Spleen (tissue), 11 donors: ENCODE measurements around the gene SCN8A. TPM values are rescaled to one million over a fixed set of nuclear protein-coding genes. Genes with fewer than 3 reads are reported as not detected.

Experiments
- DNase-seq: peaks from one replicate; pipeline ENCODE4 v3.0.0-alpha.2; 2020
- H3K27ac ChIP-seq, 8 donors: fragments of 200-600 bp; sonication (generic) in 7 of 8; 1 replicate in 4 of 8; 2 replicates in 4 of 8; pipeline versions ENCODE4 v1.5.0 to v1.8.0; 2016 to 2021; ENCODE audit warnings: inconsistent platforms in 4 of 8, mild to moderate bottlenecking in 4 of 8, moderate library complexity in 1 of 8
- H3K27me3 ChIP-seq, 7 donors: fragments of 200-600 bp; sonication (generic) in 6 of 7; replicated peaks in 1 of 7; 1 replicate in 4 of 7; 2 replicates in 3 of 7; pipeline versions ENCODE4 v1.5.0 to v1.8.0; 2016 to 2021; ENCODE audit warnings: inconsistent platforms in 3 of 7, mild to moderate bottlenecking in 1 of 7
- H3K36me3 ChIP-seq, 6 donors: fragments of 200-600 bp; sonication (generic) in 5 of 6; 1 replicate in 4 of 6; 2 replicates in 2 of 6; pipeline versions ENCODE4 v1.5.0 to v1.8.0; 2016 to 2021; ENCODE audit warnings: inconsistent platforms in 2 of 6
- H3K4me1 ChIP-seq, 6 donors: fragments of 200-600 bp; sonication (generic) in 5 of 6; 1 replicate in 3 of 6; 2 replicates in 3 of 6; pipeline versions ENCODE4 v1.5.0 to v1.8.0; 2016 to 2021; ENCODE audit warnings: inconsistent platforms in 3 of 6
- H3K4me3 ChIP-seq, 8 donors: fragments of 200-600 bp; sonication (generic) in 7 of 8; 1 replicate in 4 of 8; 2 replicates in 4 of 8; pipeline versions ENCODE4 v1.5.0 to v1.8.0; 2016 to 2021; ENCODE audit warnings: inconsistent platforms in 4 of 8, mild to moderate bottlenecking in 4 of 8, moderate library complexity in 2 of 8
- H3K9me3 ChIP-seq, 8 donors: fragments of 200-600 bp; sonication (generic) in 7 of 8; 1 replicate in 4 of 8; 2 replicates in 4 of 8; pipeline versions ENCODE4 v1.5.0 to v1.8.0; 2016 to 2021; ENCODE audit warnings: inconsistent platforms in 4 of 8
- CTCF ChIP-seq, 11 experiments: fragments of 200-600 bp in 7 of 11; fragments of 450-650 bp in 4 of 11; sonication (generic) in 4 of 11; IDR thresholded peaks in 8 of 11; conservative IDR thresholded peaks in 3 of 11; 1 replicate in 7 of 11; 2 replicates in 4 of 11; pipeline versions ENCODE4 v1.4.0 to v1.8.0; 2016 to 2021; ENCODE audit warnings: antibody characterized with exemption in 11 of 11, inconsistent platforms in 4 of 11, mild to moderate bottlenecking in 1 of 11
- POLR2A ChIP-seq, 3 donors: fragments of 450-650 bp; IDR thresholded peaks; one replicate each; pipeline ENCODE4 v1.5.1; 2017; ENCODE audit warnings: antibody characterized with exemption in 3 of 3, mild to moderate bottlenecking in 1 of 3
- POLR2AphosphoS5 ChIP-seq, 3 donors: sonication (generic); formaldehyde crosslinking; IDR thresholded peaks; one replicate each; pipeline ENCODE4 v1.5.1; 2017; ENCODE audit warnings: antibody characterized with exemption in 3 of 3
- WGBS, 5 donors: extraction: QIAGEN DNeasy Blood & Tissue Kit in 3 of 5; methylation state at CpG; one replicate each; pipeline versions ENCODE4 v1.1.5 to v1.1.7; 2013 to 2018; 5-methylcytosine and 5-hydroxymethylcytosine counted together
- intact Hi-C: fragments of 100-400 bp; cut with DNase I; formaldehyde crosslinking; loops from one replicate; pipeline ENCODE4 v1.15.0; 2023; ENCODE audit warnings: low total_unique reads
- polyA plus RNA-seq, 3 donors: library from polyadenylated mRNA; stranded (reverse); fragments of 200-250 nt; gene quantifications; one replicate each; pipeline ENCODE4 v1.2.1, GENCODE V29; 2013
- total RNA-seq, 7 donors: library from RNA; depleted of rRNA in 3 of 7; stranded (reverse); fragments of >200 nt in 3 of 7; fragmentation: NEBNext Ultra II Directional in 4 of 7; extraction: Animal tissue kit (Norgen Biotek cat#: 25700) in 4 of 7; gene quantifications; one replicate each; pipeline versions ENCODE4 v1.1.0 to v1.2.1, GENCODE V29; 2016 to 2021
- donor health status: healthy with polysubstance abuse.
- donor health status: DM: no; HTN: no; CAD: no; lungs with moderate emphysema.
- donor health status: DM: no; HTN: no; CAD: no.
- donor health status: Bipolar disorder and iron deficiency.
- donor health status: healthy.
- donor health status: DM: no; HTN: no; CAD: no.
- donor health status: DM: yes; HTN: yes; CAD: no.

SCN8A gene
- total and polyA plus RNA-seq, 10 donors: 0.17 to 4.7 (median 3.0) TPM

GRCh38 chr12:51760231-51760630 lies 169.2 kb downstream of the SCN8A start:
- H3K4me3 ChIP-seq: no peak overlapping the region
- no peak for TF ChIP-seq POLR2A (IDR thresholded peaks at IDR 0.05)
- no peak for TF ChIP-seq CTCF (IDR thresholded peaks at IDR 0.05 in 8 of 11, conservative IDR thresholded peaks at IDR 0.05 in 3 of 11)
- TF ChIP-seq POLR2AphosphoS5 (IDR thresholded peaks at IDR 0.05): no peak
- no peaks in the 10 kb centered on the region for H3K36me3 ChIP-seq
- H3K4me1 ChIP-seq: no peaks in the 10 kb centered on the region
- H3K27me3 ChIP-seq: no peaks in the 10 kb centered on the region
- no peak overlapping the region for H3K27ac ChIP-seq
- WGBS, 5 donors: 85 to 98% (median 95%) methylated on average over 1 of the region's 1 CpG
- DNase-seq: no peak
- intact Hi-C loops: no loop called here
- H3K9me3 ChIP-seq: no peaks in the 10 kb centered on the region

GRCh38 chr12:51763743-51764142 lies 172.7 kb downstream of the SCN8A start:
- Histone ChIP-seq H3K27ac (no peak overlapping the region), H3K4me1 (no peaks in the 10 kb centered on the region), H3K4me3 (no peak overlapping the region), H3K27me3 (no peaks in the 10 kb centered on the region), H3K9me3 (no peaks in the 10 kb centered on the region), H3K36me3 (peaks cover 0 to 4% (median 0%) of the 10 kb centered on the region in 6 donors)
- TF ChIP-seq CTCF (IDR thresholded peaks at IDR 0.05 in 8 of 11, conservative IDR thresholded peaks at IDR 0.05 in 3 of 11): no peak
- no peak for TF ChIP-seq POLR2A (IDR thresholded peaks at IDR 0.05)
- no peak for TF ChIP-seq POLR2AphosphoS5 (IDR thresholded peaks at IDR 0.05)
- DNase-seq: no peak
- intact Hi-C loops: no loop called here

- H3K9me3 ChIP-seq: no peaks in the 10 kb centered on the region
- no peak overlapping the region for H3K27ac ChIP-seq
- intact Hi-C loops: no loop called here
- no peak for TF ChIP-seq POLR2AphosphoS5 (IDR thresholded peaks at IDR 0.05)
- no peak for TF ChIP-seq POLR2A (IDR thresholded peaks at IDR 0.05)
- TF ChIP-seq CTCF (IDR thresholded peaks at IDR 0.05 in 8 of 11, conservative IDR thresholded peaks at IDR 0.05 in 3 of 11): no peak
- H3K27me3 ChIP-seq: no peaks in the 10 kb centered on the region
- 74 to 92% (median 88%) methylated on average over 6 of the region's 6 CpGs for WGBS, 5 donors
- DNase-seq: no peak
- no peaks in the 10 kb centered on the region for H3K4me1 ChIP-seq
- H3K36me3 ChIP-seq: peaks cover 0 to 21% (median 0%) of the 10 kb centered on the region in 6 donors
- no peak overlapping the region for H3K4me3 ChIP-seq
Measured at GRCh38 chr12:51766067-51766676, 175.1 kb downstream of the SCN8A start.

GRCh38 chr12:51771008-51771407 lies 180.0 kb downstream of the SCN8A start:
- intact Hi-C loops: no loop called here
- WGBS, 5 donors: 90 to 96% (median 93%) methylated on average over 1 of the region's 1 CpG
- H3K9me3 ChIP-seq: no peaks in the 10 kb centered on the region

More at GRCh38 chr12:51771008-51771407, 180.0 kb downstream of the SCN8A start:
- no peak for DNase-seq
- Histone ChIP-seq H3K36me3 (peaks cover 0 to 21% (median 0%) of the 10 kb centered on the region in 6 donors), H3K27ac (no peak overlapping the region), H3K27me3 (no peaks in the 10 kb centered on the region), H3K4me1 (no peaks in the 10 kb centered on the region), H3K4me3 (no peak overlapping the region)
- no peak for TF ChIP-seq POLR2AphosphoS5 (IDR thresholded peaks at IDR 0.05)
- no peak for TF ChIP-seq POLR2A (IDR thresholded peaks at IDR 0.05)
